AG04450 (cell line): Measurements from ENCODE around the gene DET1. TPM values are rescaled to one million over a fixed set of nuclear protein-coding genes. Genes with fewer than 3 reads are reported as not detected.

ENCODE experiments used
- CTCF ChIA-PET: fragments of 300-600, 350-600 bp; formaldehyde crosslinking; extraction: SDS; loops from one replicate; lab custom pipeline; 2022; ENCODE audit warnings: antibody characterized with exemption, inconsistent platforms; lab: Charles Lee
- POLR2A ChIA-PET: fragments of 350-600 bp; formaldehyde crosslinking; extraction: SDS; loops from one replicate; lab custom pipeline; 2021; ENCODE audit warnings: antibody characterized with exemption, inconsistent platforms; lab: Yijun Ruan, JAX
- DNase-seq: peaks from one replicate; pipeline ENCODE4 v3.0.0-alpha.2; 2011; ENCODE audit warnings: low read depth, low spot score
- H3K27ac ChIP-seq: one replicate; pipeline ENCODE4 v1.5.1; 2012; ENCODE audit warnings: low read depth, low read length, control low read depth
- H3K27me3 ChIP-seq: one replicate; pipeline ENCODE4 v1.6.0; 2012; ENCODE audit warnings: low read length; ENCODE audit not compliant: control insufficient read depth, insufficient read depth
- H3K4me3 ChIP-seq: 2 replicates; pipeline ENCODE4 v1.5.1; 2011; ENCODE audit warnings: mild to moderate bottlenecking, low read depth, low read length, control low read depth
- H3K9me3 ChIP-seq: 2 replicates; pipeline ENCODE4 v1.5.1; 2012; ENCODE audit warnings: low read length; ENCODE audit not compliant: control insufficient read depth, insufficient read depth
- polyA plus RNA-seq: library from polyadenylated mRNA; depleted of rRNA; stranded (reverse); fragments of >200 nt; gene quantifications from 2 replicates; pipeline ENCODE4 v1.2.3, GENCODE V29; 2011
- TF ChIP-seq, protein P1 (sequence below): IDR thresholded peaks from 2 replicates; pipeline ENCODE4 v1.5.1; 2011; ENCODE audit warnings: low read depth, low read length, control low read depth, inconsistent platforms

DET1 gene
- polyA plus RNA-seq, 1 experiment, result 7.3 TPM

DNA sequence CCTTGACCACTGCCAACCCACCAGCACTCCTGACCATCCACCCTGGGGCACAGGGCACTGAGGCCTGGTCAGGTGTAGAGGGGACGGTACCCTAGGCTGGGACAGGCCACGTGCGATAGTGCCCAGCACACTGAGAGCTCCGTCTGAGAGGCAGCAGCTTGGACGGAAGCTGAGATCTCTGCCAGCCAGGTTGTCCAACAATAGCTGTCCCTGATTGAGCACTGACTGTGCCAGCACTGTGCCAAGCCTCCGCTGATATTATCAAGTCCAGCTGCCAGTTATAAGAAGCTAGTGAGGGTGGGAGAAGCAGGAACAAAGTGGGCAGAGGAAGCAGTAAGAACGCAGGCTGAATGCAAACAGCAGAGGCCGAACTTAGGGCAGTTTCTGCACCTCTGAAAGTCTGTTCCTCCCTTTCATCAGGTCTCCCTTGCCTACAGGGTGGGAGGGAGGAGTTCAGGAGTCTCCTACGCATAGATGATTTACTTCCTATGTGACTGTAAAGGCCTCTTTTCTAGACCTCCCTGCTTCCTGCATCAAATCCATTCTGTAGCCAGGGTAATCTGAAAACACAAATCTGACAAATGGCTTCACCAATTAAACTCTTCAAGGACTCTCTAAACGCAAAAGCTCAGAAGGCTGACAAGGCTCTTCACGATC lies 49.2 kb downstream of the DET1 start:
- POLR2A ChIA-PET, result no interaction called here
- CTCF ChIA-PET, result no interaction called here
- TF ChIP-seq, protein P1, sequence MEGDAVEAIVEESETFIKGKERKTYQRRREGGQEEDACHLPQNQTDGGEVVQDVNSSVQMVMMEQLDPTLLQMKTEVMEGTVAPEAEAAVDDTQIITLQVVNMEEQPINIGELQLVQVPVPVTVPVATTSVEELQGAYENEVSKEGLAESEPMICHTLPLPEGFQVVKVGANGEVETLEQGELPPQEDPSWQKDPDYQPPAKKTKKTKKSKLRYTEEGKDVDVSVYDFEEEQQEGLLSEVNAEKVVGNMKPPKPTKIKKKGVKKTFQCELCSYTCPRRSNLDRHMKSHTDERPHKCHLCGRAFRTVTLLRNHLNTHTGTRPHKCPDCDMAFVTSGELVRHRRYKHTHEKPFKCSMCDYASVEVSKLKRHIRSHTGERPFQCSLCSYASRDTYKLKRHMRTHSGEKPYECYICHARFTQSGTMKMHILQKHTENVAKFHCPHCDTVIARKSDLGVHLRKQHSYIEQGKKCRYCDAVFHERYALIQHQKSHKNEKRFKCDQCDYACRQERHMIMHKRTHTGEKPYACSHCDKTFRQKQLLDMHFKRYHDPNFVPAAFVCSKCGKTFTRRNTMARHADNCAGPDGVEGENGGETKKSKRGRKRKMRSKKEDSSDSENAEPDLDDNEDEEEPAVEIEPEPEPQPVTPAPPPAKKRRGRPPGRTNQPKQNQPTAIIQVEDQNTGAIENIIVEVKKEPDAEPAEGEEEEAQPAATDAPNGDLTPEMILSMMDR, result no peak
- no peak for DNase-seq
- H3K4me3 ChIP-seq, result no peak overlapping the region
- no peaks in the 10 kb centered on the region for H3K27me3 ChIP-seq
- no peak overlapping the region for H3K27ac ChIP-seq
- no peaks in the 10 kb centered on the region for H3K9me3 ChIP-seq

DNA sequence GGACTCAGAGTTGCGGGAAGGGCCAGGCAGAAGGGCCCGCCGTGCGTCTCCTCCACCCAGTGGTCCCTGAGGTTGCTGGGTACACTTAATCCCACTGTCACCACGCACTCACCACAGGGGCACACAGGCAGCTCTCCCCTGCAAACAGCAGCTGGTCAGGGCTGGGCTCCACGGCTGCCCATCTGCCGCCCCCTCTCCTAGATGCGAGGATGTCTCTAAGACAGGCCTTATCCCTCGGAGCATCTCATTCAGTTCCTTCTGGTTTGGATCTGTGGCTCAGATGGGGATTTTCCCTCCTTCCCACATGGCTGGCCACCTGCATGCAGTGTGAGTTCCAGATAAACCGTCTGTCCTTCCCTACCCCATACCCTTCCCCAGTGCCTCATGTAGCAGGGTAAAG lies 52.6 kb downstream of the DET1 start:
- no peak overlapping the region for H3K27ac ChIP-seq
- CTCF ChIA-PET, result no interaction called here
- no peak overlapping the region for H3K4me3 ChIP-seq
- no peaks in the 10 kb centered on the region for H3K9me3 ChIP-seq
- no peak for DNase-seq
- TF ChIP-seq, protein P1, result no peak
- POLR2A ChIA-PET, result no interaction called here
- H3K27me3 ChIP-seq, result no peaks in the 10 kb centered on the region

DNA sequence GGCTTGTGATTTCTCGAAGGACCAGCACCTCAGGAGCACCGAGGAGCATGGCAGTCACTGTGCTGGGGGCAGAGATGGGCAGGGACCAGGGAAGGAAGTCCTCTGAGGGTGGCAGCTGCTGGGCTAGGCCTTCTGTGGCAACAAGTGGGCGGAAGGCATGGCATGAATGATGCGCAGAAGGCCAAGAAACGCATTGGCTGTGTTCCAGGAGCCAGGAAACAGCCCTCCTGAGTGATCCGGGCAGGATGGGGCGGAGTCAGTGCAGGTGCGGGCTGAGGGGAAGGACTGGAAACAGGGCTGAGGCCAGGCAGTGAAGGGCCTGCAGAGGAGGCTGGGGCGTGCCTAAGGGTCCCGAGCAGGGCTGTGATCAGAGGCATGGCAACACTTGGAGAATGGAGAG lies 55.3 kb downstream of the DET1 start:
- DNase-seq, result no peak
- Histone ChIP-seq H3K27ac (no peak overlapping the region), H3K4me3 (no peak overlapping the region), H3K9me3 (no peaks in the 10 kb centered on the region; the same call in 1 of the 2 replicates), H3K27me3 (no peaks in the 10 kb centered on the region)
- POLR2A ChIA-PET, result no interaction called here
- TF ChIP-seq, protein P1, result no peak
- CTCF ChIA-PET, result no interaction called here

DNA sequence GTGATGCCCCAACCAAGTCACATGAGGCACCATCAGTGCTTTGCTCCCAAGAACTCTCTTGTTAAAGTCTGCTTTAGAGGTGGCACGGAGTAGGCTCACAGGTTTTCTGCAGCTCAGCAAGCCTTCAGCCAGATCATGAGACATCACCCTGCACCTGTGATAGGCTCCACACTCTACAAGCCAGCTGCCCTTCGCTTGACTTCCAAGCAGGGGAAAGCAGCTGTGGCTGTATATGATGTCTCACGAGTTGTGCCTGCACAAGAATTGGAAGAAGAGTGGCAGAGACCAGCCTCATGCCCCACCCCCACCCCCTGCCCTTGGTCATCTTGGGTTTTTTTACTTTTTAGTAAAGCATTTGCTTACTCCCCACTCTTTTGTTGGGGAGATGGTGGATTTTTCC lies 56.4 kb downstream of the DET1 start:
- no peaks in the 10 kb centered on the region; the same call in 1 of the 2 replicates for H3K9me3 ChIP-seq
- DNase-seq, result no peak
- ChIA-PET POLR2A (no interaction called here), CTCF (interaction anchor here (0.7 kb wide), 1 partner anchor 143 kb away, joined by 3 read pairs; no protein-coding TSS in a partner anchor)
- no peaks in the 10 kb centered on the region for H3K27me3 ChIP-seq
- TF ChIP-seq, protein P1, result no peak
- H3K27ac ChIP-seq, result no peak overlapping the region
- no peak overlapping the region for H3K4me3 ChIP-seq

DNA sequence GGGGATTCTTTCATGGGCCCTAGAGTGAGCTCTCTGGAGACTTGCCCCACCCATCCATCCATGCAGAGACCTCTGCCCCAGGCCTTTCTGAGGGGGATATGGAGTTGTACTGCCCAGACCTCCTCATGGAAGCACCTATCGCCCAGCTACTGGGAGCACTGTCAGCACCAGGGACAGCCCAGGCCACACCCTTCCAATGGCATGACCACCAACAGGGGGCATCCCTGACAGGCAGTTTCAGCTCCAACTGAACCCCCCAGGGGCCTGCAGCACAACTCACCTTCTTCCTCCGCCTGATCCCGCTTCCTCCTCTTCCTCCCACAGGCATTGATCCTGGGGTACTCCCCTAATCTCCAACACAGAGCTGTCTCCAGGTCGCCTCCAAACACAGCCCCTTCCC lies 57.2 kb downstream of the DET1 start:
- no peaks in the 10 kb centered on the region for H3K27me3 ChIP-seq
- POLR2A ChIA-PET, result no interaction called here

More for the DNA sequence above, 57.2 kb downstream of the DET1 start:
- CTCF ChIA-PET, result interaction anchor here (0.7 kb wide), 1 partner anchor 144 kb away, joined by 3 read pairs; no protein-coding TSS in a partner anchor
- DNase-seq, result no peak
- TF ChIP-seq, protein P1, result no peak
- Histone ChIP-seq H3K9me3 (no peaks in the 10 kb centered on the region; the same call in 1 of the 2 replicates), H3K27ac (no peak overlapping the region), H3K4me3 (no peak overlapping the region)
